GM15510 (cell line): ENCODE measurements around the gene CAD.

Source experiments
- POLR2A ChIP-seq: IDR thresholded peaks from 3 replicates; pipeline ENCODE4 v1.6.1; 2011; ENCODE audit warnings: borderline replicate concordance; ENCODE audit not compliant: insufficient read length; ENCODE audit errors: extremely low read depth

Gene CAD

DNA sequence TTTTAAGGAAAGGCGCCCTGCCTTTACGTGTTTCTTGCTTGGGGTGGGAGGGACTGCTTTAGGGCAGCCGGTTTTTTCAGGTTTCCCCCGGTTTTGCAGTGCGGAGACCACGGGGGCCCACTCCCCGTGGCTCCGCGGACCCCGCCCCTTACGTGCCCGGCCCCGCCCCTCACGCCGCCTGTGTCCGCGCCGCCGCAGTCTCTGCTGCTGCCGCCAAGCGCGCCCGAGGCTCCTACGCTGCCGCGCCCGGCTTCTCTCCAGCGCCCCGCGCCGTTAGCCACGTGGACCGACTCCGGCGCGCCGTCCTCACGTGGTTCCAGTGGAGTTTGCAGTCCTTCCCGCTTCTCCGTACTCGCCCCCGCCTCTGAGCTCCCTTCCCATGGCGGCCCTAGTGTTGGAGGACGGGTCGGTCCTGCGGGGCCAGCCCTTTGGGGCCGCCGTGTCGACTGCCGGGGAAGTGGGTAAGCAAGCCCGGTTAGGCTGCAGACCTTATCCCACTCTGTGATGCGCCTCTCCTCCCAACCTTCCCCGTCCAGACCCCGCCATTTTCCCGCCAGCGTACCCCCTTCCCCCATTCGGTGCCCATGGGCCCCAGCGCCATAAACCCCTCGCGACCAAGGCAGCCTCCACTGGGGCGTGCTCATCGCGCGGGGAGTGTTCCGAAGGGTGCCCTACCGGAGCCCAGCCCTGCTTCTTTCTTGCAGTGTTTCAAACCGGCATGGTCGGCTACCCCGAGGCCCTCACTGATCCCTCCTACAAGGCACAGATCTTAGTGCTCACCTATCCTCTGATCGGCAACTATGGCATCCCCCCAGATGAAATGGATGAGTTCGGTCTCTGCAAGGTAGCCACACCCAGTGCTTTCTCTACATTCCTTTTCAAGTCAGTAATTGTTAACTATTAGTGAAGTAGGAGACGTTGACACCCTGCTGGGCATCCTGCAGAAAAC lies at the start of gene CAD:
Gene CAD (plus strand): TSS at position 197 of the 949 bp plus-strand sequence. CDS start 183 bp downstream, at position 380.
- TF ChIP-seq POLR2A: peak; percentile 80

DNA sequence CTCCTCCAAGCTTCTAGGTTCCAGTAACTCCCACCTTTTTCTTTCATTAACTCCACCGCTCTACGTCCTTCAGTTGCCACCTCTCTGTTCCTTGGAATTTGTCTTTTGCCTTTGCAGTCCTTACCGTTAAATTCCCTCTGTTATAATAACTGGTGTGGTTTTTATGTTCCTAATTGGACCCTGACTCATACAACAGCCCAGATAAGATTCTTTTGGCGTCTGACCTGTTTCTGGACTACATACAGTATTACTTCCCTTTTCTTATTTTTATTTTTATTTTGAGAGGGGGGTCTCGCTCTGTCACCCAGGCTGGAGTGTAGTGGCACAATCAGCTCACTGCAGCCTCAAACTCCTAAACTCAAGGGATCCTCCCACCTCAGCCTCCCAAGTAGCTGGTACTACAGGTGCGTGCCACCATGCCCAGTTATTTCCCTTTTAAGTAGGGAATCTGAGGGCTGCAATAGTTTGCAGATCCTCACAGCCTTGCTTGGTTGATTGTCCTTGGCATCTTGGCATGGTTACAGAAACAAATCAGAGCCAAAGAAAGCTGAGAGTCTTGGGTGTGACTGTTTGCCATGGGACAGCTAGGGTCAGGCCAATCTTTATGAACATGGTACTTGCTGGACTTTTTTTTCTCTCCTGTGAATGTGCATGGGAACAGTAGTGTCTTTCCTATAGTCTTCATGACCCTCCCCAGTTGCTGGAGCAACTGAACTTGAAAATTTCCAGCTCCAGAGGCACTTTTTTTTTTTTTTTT lies 46.4 kb upstream of the CAD start:
- TF ChIP-seq POLR2A: no peak

GRCh38 chr2:27171351-27171848 lies 45.8 kb upstream of the CAD start:
- TF ChIP-seq POLR2A: no peak

DNA sequence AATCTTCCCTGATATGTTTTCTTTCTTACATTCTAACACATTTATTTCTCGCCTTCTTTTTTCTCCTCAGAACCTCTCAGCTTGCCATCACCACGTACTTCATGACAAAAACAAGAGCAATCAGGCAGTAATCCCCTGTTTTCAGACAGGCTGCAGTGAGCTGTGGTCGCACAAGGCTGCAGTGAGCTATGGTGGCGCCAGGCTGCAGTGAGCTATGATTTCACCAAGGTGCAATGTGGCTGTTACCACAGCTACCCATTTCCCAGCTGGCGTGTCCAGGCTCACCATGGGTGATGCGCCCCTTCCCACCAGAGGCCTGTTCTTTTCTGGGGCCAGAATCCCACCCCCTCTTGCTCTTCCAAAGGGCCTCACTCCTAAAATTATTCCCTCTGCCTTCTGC lies 42.5 kb upstream of the CAD start:
- no peak for TF ChIP-seq POLR2A

GRCh38 chr2:27175330-27175729 lies 41.8 kb upstream of the CAD start:
- TF ChIP-seq POLR2A: no peak

DNA sequence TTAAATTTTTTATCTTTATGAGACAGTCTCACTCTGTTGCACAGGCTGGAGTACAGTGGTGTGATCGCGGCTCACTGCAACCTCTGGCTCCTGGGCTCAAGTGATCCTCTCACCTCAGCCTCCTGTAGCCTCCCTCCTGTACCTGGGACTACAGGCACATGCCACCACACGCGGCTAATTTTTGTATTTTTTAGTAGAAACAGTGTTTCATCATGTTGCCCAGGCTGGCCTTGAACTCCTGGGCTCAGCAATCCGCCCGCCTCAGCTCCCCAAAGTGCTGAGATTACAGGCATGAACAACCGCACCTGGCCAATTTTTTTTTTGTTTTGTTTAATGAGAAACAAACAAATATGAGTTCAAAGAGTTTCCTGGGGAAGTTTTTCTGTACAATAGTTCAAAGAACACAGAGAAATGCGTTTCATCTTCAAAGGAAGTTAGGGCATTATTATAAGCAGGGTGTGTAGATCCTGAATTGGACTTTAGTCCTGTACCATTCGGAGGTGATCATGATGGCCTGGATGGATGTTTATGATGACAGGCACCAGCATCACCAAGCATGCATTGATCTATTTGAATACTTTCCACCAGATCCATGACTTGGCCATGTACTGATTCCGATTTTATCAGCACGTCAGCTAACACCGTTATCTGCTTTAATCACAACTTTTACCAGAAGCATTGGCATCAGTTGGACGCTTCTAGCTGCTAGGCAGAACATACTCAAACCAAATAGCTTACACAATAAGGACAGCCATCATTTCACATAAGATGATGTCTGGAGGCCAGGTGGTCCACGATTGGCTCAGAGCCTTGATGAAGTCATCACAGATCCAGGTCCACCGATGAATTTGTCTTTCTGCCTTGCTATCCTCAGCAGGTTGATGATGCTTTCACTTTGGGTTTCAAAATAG lies 39.5 kb upstream of the CAD start:
- TF ChIP-seq POLR2A: no peak

DNA sequence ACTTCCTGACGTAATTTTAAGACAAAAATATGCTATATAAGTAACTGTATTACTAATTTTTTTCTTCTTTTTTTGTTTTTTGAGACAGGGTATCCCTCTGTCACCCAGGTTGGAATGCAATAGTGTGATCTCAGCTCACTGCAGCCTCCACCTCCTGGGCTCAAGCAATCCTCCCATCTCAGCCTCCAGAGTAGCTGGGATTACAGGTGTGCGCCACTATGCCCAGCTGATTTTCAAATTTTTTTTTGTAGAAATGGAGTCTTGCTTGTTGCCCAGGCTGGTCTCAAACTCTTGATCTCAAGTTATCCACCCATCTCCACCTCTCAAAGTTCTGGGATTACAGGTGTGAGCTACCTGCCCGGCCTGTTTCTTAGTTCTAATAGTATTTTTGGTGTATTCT lies 38.7 kb upstream of the CAD start:
- TF ChIP-seq POLR2A: no peak

- no peak for TF ChIP-seq POLR2A
These were observed 37.7 kb upstream of the CAD start for GRCh38 chr2:27179344-27180000.

GRCh38 chr2:27182346-27182745 lies 34.8 kb upstream of the CAD start:
- TF ChIP-seq POLR2A: no peak

DNA sequence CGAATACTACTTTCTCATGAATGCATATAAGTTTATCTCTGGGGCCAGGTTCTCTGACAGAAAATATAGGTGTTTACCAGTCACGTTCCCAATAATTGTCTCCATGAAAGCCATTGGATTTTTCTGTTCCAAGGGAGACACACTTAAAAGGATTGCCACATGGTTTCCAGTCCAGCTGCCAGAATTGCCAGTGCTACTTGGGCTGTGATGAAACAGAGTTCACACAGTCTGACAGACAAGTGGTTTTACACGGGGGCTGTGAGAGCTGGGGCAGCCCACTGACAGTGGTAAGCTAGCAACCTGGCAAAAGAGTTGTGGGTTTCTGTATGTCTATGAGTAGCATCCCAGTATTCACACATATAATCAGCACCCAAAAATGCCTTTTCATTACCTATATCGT lies 33.1 kb upstream of the CAD start:
- TF ChIP-seq POLR2A: no peak

DNA sequence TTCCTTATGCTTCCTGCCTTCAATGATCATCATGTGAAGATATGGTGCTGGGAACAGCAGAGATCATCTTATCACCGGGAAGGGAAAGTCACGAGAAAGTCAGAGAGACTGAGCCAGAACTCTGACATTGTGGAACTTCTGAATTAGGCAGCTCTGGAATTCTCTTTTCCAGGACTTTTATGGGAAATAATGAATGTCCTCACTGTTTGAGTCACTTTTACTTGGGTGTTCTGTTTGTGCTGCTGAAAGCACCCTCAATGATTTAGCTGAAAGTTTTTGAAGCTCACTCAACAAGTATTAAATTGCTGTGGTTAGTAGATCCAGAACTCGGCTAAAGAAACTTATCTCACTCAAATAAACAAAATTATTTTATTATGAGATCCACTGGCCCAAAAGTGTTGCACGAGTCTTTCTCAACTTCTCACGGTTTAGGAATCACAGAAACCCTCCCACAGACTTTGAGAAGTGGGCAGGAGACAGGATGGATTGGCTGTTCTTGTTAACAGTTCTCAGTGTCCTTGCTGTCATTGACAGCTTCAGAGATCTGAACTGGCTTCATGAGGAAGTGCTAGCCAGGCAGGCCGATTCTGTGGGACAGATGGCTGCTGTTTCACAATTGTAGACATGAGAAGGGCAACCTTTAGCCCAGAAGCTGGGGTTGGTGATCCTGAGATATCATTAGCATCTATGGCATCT lies 31.7 kb upstream of the CAD start:
- TF ChIP-seq POLR2A: no peak

DNA sequence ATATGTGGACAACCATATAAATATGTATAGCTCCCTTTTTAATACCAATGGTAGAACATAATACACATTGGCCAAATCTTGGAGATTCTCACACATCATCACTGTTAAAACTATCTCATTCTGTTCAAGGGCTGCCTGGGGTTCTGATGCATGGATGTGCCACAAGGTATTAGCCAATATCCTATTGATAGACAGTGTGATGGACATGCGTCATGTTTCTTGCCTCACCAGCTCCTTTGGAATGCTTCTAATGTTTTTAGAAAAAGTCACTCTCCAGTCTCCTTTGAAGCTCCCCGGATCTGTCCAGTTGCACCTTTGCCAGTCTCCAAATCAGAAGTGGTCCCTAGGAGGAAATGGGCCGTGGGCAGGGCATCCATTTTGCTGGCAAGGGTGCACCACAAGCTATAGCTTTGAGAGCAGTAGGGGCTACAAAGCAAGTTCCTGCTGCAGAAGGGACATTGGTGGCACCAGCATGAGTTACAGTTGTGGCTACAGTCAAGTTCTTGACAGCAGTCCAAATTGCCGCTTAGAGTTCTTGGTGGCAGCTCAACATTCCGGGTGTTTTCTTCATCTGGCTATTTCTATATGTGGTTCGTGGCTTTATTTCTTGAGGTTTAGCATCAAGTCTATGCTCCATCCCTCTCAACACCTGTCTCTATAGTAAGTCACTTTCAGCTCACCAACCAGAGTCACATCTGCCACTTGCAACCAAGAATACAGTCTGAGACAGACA lies 30.4 kb upstream of the CAD start:
- TF ChIP-seq POLR2A: no peak

- TF ChIP-seq POLR2A: no peak
These were observed 27.2 kb upstream of the CAD start for GRCh38 chr2:27189989-27190388.
